Heart left ventricle (tissue), 16 donors: ENCODE results near the gene GLT1D1. TPM values are rescaled to one million over a fixed set of nuclear protein-coding genes. Genes with fewer than 3 reads are reported as not detected.

Source experiments
- ATAC-seq, 4 donors: fragments of 200-7000 bp; cut with Tn5 transposase; one replicate each; pipeline ENCODE4 v1.9.1; 2020 to 2022; ENCODE audit warnings: moderate library complexity in 4 of 4, mild to moderate bottlenecking in 3 of 4, moderate number of reproducible peaks in 1 of 4
- DNase-seq, 5 donors: peaks; one replicate each; pipeline ENCODE4 v3.0.0-alpha.2; 2020
- H3K27ac ChIP-seq, 12 donors: fragments of 200-600 bp; sonication (generic) in 4 of 12; one replicate each; pipeline versions ENCODE4 v1.5.0 to v1.8.0; 2016 to 2022; ENCODE audit warnings: mild to moderate bottlenecking in 2 of 12
- H3K27me3 ChIP-seq, 9 donors: fragments of 200-600 bp; sonication (generic) in 2 of 9; one replicate each; pipeline versions ENCODE4 v1.5.1 to v1.8.0; 2016 to 2022; ENCODE audit warnings: mild to moderate bottlenecking in 3 of 9
- H3K36me3 ChIP-seq, 9 donors: fragments of 200-600 bp; sonication (generic) in 2 of 9; one replicate each; pipeline versions ENCODE4 v1.5.0 to v1.8.0; 2018 to 2022; ENCODE audit warnings: mild to moderate bottlenecking in 2 of 9
- H3K4me1 ChIP-seq, 12 donors: fragments of 200-600 bp; sonication (generic) in 4 of 12; one replicate each; pipeline versions ENCODE4 v1.5.0 to v1.8.0; 2016 to 2022; ENCODE audit warnings: mild to moderate bottlenecking in 3 of 12
- H3K4me3 ChIP-seq, 12 donors: fragments of 200-600 bp; sonication (generic) in 4 of 12; one replicate each; pipeline versions ENCODE4 v1.5.0 to v1.8.0; 2017 to 2022; ENCODE audit warnings: mild to moderate bottlenecking in 9 of 12, moderate library complexity in 4 of 12
- H3K9me3 ChIP-seq, 12 donors: fragments of 200-600 bp; sonication (generic) in 4 of 12; one replicate each; pipeline versions ENCODE4 v1.5.0 to v1.8.0; 2016 to 2022; ENCODE audit warnings: mild to moderate bottlenecking in 1 of 12
- POLR2A ChIP-seq, 2 donors: fragments of 450-650 bp; IDR thresholded peaks; one replicate each; pipeline ENCODE4 v1.6.1; 2017; ENCODE audit warnings: antibody characterized with exemption in 2 of 2, mild to moderate bottlenecking in 2 of 2, moderate library complexity in 2 of 2
- WGBS, 4 donors: extraction: QIAGEN DNeasy Blood & Tissue Kit in 2 of 4; methylation state at CpG; one replicate each; pipeline versions ENCODE4 v1.1.5 to v1.1.7; 2013 to 2018; 5-methylcytosine and 5-hydroxymethylcytosine counted together
- intact Hi-C, 10 donors: fragments of 100-400 bp; cut with DNase I; formaldehyde crosslinking; loops; one replicate each; pipeline versions ENCODE4 v1.11.1 to v1.14.2; 2022
- polyA plus RNA-seq, 2 donors: library from polyadenylated mRNA; stranded (reverse); fragments of 200-250 nt; gene quantifications; one replicate each; pipeline ENCODE4 v1.2.3, GENCODE V29; 2013
- total RNA-seq, 9 donors: library from RNA; depleted of rRNA in 2 of 9; stranded (reverse); fragments of >200 nt in 2 of 9; fragmentation: NEBNext Ultra II Directional in 3 of 9; extraction: Animal tissue kit (Norgen Biotek cat#: 25700) in 3 of 9; gene quantifications; one replicate each; pipeline versions ENCODE4 v1.1.0 to v1.2.4, GENCODE V29; 2016 to 2023
- TF ChIP-seq, protein P1 (sequence below), 12 donors: fragments of 200-600 bp; sonication (generic) in 4 of 12; IDR thresholded peaks; one replicate each; pipeline versions ENCODE4 v1.5.0 to v1.8.0; 2018 to 2022; ENCODE audit warnings: antibody characterized with exemption in 12 of 12, mild to moderate bottlenecking in 5 of 12
- donor health status: ischemic (EF 13 %, LVEDD 7.1; RV severe dilation, severe dysfunction).
- donor health status: healthy with polysubstance abuse.
- donor health status: DM: no; HTN: yes; CAD: no.
- donor health status: DM: no; HTN: no; CAD: no.
- donor health status: ischemic (EF 25% LVEDD 6.9; RV normal size, moderate dysfunction).
- donor health status: ischemic (EF 25% LVEDD 5.7; RV mildly dilated, moderate dysfunction).
- donor health status: healthy.
- donor health status: DM: yes; HTN: yes; CAD: no.
- donor health status: ischemic (EF 35%, LVEDD 5.7; RV mildly dilated, moderate dysfunction).
- donor health status: nonischemic (EF 11% LVEDD 7.7; RV severe dilation, severe dysfunction).
- donor health status: DM: yes; HTN: yes; CAD: no.
- donor health status: PGD.
- donor health status: ischemic (EF 29% LVEDD 5.4; RV normal size, mild dysfunction).
- donor health status: nonischemic (EF 23%, LVEDD 6.1; RV moderate dilation, normal function).

Gene GLT1D1
- total and polyA plus RNA-seq, 11 donors: 0.11 to 2.3 (median 0.38) TPM

- ATAC-seq: no peak
- intact Hi-C loops: no loop called here
- H3K9me3 ChIP-seq: peaks cover 0 to 20% (median 4%) of the 10 kb centered on the region in 12 donors
- peaks cover 0 to 3% (median 0%) of the 10 kb centered on the region in 9 donors for H3K27me3 ChIP-seq
- no peak for DNase-seq
- no peak for TF ChIP-seq POLR2A (IDR thresholded peaks at IDR 0.05)
- TF ChIP-seq, protein P1, sequence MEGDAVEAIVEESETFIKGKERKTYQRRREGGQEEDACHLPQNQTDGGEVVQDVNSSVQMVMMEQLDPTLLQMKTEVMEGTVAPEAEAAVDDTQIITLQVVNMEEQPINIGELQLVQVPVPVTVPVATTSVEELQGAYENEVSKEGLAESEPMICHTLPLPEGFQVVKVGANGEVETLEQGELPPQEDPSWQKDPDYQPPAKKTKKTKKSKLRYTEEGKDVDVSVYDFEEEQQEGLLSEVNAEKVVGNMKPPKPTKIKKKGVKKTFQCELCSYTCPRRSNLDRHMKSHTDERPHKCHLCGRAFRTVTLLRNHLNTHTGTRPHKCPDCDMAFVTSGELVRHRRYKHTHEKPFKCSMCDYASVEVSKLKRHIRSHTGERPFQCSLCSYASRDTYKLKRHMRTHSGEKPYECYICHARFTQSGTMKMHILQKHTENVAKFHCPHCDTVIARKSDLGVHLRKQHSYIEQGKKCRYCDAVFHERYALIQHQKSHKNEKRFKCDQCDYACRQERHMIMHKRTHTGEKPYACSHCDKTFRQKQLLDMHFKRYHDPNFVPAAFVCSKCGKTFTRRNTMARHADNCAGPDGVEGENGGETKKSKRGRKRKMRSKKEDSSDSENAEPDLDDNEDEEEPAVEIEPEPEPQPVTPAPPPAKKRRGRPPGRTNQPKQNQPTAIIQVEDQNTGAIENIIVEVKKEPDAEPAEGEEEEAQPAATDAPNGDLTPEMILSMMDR (IDR thresholded peaks at IDR 0.05): no peak
- no peak overlapping the region for H3K27ac ChIP-seq
- H3K4me3 ChIP-seq: no peak overlapping the region
- no peaks in the 10 kb centered on the region for H3K4me1 ChIP-seq
- H3K36me3 ChIP-seq: no peaks in the 10 kb centered on the region
- 35 to 80% (median 58%) methylated on average over 2 of the region's 2 CpGs for WGBS, 4 donors
Observed at GRCh38 chr12:128871516-128871892, 18.2 kb downstream of the GLT1D1 start.

DNA sequence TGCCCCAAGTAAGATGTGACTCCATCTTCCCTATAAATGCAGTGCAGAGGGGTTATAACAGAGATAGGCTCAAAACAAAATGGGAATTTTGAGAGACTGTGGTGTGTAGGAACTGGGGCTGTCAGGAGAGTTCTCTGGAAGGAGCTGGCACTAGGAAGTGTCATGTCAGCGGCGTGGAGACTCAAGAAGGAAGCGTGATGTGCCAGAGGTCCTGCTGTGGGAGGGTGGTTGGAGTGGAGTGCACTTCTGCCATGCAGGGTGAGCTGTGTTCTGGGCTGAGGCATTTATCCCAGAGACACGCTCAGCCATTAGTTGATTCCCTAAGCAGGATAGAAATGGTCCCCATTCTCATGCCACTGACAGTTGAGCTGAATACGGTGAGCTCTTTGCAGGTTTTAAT, 19.0 kb downstream of the GLT1D1 start:
- 78 to 88% (median 83%) methylated on average over 5 of the region's 5 CpGs for WGBS, 4 donors
- H3K36me3 ChIP-seq: no peaks in the 10 kb centered on the region
- peaks cover 0 to 28% (median 8%) of the 10 kb centered on the region in 12 donors for H3K9me3 ChIP-seq
- no peak for TF ChIP-seq POLR2A (IDR thresholded peaks at IDR 0.05)
- TF ChIP-seq, protein P1 (IDR thresholded peaks at IDR 0.05): no peak
- no peak overlapping the region for H3K4me3 ChIP-seq
- no peak overlapping the region for H3K27ac ChIP-seq
- no peaks in the 10 kb centered on the region for H3K4me1 ChIP-seq
- DNase-seq (no peak), ATAC-seq (no peak)
- intact Hi-C loops: no loop called here
- H3K27me3 ChIP-seq: peaks cover 0 to 3% (median 0%) of the 10 kb centered on the region in 9 donors

GRCh38 chr12:128876559-128876958, 23.3 kb downstream of the GLT1D1 start:
- no peak for DNase-seq
- peaks cover 0 to 36% (median 11%) of the 10 kb centered on the region in 12 donors for H3K9me3 ChIP-seq
- peaks cover 0 to 3% (median 0%) of the 10 kb centered on the region in 9 donors for H3K27me3 ChIP-seq
- intact Hi-C loops: no loop called here
- 60 to 65% (median 63%) methylated on average over 2 of the region's 2 CpGs for WGBS, 4 donors
- H3K4me1 ChIP-seq: no peaks in the 10 kb centered on the region
- ATAC-seq: no peak
- H3K4me3 ChIP-seq: no peak overlapping the region
- TF ChIP-seq POLR2A (IDR thresholded peaks at IDR 0.05): no peak
- TF ChIP-seq, protein P1 (IDR thresholded peaks at IDR 0.05): no peak
- H3K36me3 ChIP-seq: no peaks in the 10 kb centered on the region
- H3K27ac ChIP-seq: no peak overlapping the region

DNA sequence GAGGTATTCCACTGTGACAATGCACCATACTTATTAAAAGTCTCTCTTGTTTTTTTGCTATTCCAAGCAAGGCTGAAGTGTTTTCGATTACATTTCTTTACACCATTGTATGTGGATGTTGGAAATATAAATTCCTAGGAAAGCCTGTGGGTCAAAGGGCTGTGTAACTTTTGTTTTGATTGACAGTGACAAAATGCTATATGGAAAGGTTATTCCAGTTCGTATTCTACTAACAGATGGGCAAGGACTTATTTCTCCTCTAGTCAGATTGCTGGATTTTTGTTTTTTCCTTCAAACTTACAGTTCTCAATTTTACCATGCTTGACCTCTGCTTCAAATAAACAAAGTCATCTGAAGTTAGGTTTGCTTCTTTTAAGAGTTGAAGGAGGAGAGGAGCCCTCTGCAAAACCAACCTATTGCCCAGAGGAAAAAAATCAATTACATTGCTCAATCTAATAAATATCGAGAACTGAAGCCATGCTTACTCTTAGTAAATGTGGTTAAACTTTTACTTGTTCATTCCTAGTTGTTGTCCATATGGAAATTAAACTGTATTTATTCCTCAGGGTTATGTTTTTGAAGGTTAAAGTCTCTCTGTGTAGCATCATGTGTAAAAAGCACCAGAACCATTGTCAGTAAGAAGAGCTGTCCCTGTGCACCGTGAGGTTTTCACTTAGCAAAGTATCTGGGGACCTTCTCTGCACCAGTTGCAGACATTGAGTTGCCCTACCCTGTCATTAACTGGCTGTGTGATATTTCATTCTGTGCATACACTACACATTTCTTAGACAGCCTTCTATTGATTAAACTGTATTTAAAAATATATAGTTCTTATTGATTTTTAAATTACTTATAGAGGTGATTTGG, 26.9 kb downstream of the GLT1D1 start:
- WGBS, 4 donors: 77 to 84% (median 81%) methylated on average over 4 of the region's 4 CpGs

More for the DNA sequence above, 26.9 kb downstream of the GLT1D1 start:
- Histone ChIP-seq H3K4me1 (no peaks in the 10 kb centered on the region), H3K27ac (no peak overlapping the region), H3K9me3 (peaks cover 0 to 32% (median 11%) of the 10 kb centered on the region in 12 donors), H3K4me3 (no peak overlapping the region), H3K27me3 (no peaks in the 10 kb centered on the region), H3K36me3 (no peaks in the 10 kb centered on the region)
- ATAC-seq (no peak), DNase-seq (no peak)
- no peak for TF ChIP-seq POLR2A (IDR thresholded peaks at IDR 0.05)
- intact Hi-C loops: no loop called here
